Muscle layer of duodenum (tissue), 2 donors: ENCODE results near the gene ADCY3.

Experiments used
- H3K27ac ChIP-seq: one replicate; pipeline ENCODE4 v1.7.0; 2013; ENCODE audit warnings: mild to moderate bottlenecking, low read length
- H3K27me3 ChIP-seq: one replicate; pipeline ENCODE4 v1.7.0; 2013; ENCODE audit warnings: low read depth, mild to moderate bottlenecking, control low read depth, low read length
- H3K36me3 ChIP-seq, 2 donors: one replicate each; pipeline ENCODE4 v1.7.0; 2013; ENCODE audit warnings: low read length in 2 of 2, control low read depth in 1 of 2, mild to moderate bottlenecking in 1 of 2; ENCODE audit not compliant: insufficient read depth in 2 of 2, control insufficient read depth in 1 of 2
- H3K4me1 ChIP-seq, 2 donors: one replicate each; pipeline ENCODE4 v1.7.0; 2013; ENCODE audit warnings: low read length in 2 of 2, mild to moderate bottlenecking in 2 of 2, control low read depth in 1 of 2, moderate library complexity in 1 of 2; ENCODE audit not compliant: insufficient read depth in 2 of 2, control insufficient read depth in 1 of 2
- H3K4me3 ChIP-seq, 2 donors: one replicate each; pipeline ENCODE4 v1.7.0; 2013; ENCODE audit warnings: low read length in 2 of 2, low read depth in 1 of 2, mild to moderate bottlenecking in 1 of 2
- H3K9me3 ChIP-seq, 2 donors: one replicate each; pipeline ENCODE4 v1.7.0; 2013; ENCODE audit warnings: low read length in 2 of 2, control low read depth in 1 of 2, mild to moderate bottlenecking in 1 of 2; ENCODE audit not compliant: control insufficient read depth in 1 of 2
- donor health status: healthy.

The ADCY3 gene

GRCh38 chr2:24797644-24798043 is 122.4 kb downstream of the ADCY3 start:
- Histone ChIP-seq H3K4me3 (no peak overlapping the region), H3K27ac (no peak overlapping the region), H3K9me3 (no peaks in the 10 kb centered on the region), H3K36me3 (peaks cover 0 to 5% of the 10 kb centered on the region in 2 donors), H3K27me3 (no peaks in the 10 kb centered on the region), H3K4me1 (peaks cover 0 to 5% of the 10 kb centered on the region in 2 donors)

GRCh38 chr2:24793761-24794435 is 126.1 kb downstream of the ADCY3 start:
- no peaks in the 10 kb centered on the region for H3K9me3 ChIP-seq
- H3K27ac ChIP-seq = no peak overlapping the region
- H3K4me3 ChIP-seq = peak overlapping the region; percentile 76 to 98
- peaks cover 0 to 3% of the 10 kb centered on the region in 2 donors for H3K36me3 ChIP-seq
- H3K27me3 ChIP-seq = no peaks in the 10 kb centered on the region
- peaks cover 0 to 12% of the 10 kb centered on the region in 2 donors for H3K4me1 ChIP-seq

GRCh38 chr2:24792874-24793760 is 126.9 kb downstream of the ADCY3 start, which contains the start of the genes CENPO and PTRHD1:
CENPO (plus strand) TSS chr2:24793425; CDS start chr2:24793920, 495 bp downstream.
PTRHD1 (minus strand) TSS chr2:24793391; CDS start chr2:24793377, 14 bp downstream.
- Histone ChIP-seq H3K4me1 (peaks cover 0 to 12% of the 10 kb centered on the region in 2 donors), H3K4me3 (peak within 1 kb of the TSS; percentile 76 to 98), H3K27ac (peak within 1 kb of the TSS; percentile 95), H3K9me3 (no peaks in the 10 kb centered on the region), H3K27me3 (no peaks in the 10 kb centered on the region), H3K36me3 (peaks cover 0 to 3% of the 10 kb centered on the region in 2 donors)

GRCh38 chr2:24792542-24792873 is 127.5 kb downstream of the ADCY3 start:
- H3K4me1 ChIP-seq = peaks cover 0 to 12% of the 10 kb centered on the region in 2 donors
- no peaks in the 10 kb centered on the region for H3K9me3 ChIP-seq
- no peaks in the 10 kb centered on the region for H3K27me3 ChIP-seq
- peak overlapping the region; percentile 76 to 98 for H3K4me3 ChIP-seq
- H3K36me3 ChIP-seq = peaks cover 0 to 3% of the 10 kb centered on the region in 2 donors
- peak overlapping the region; percentile 95 for H3K27ac ChIP-seq

GRCh38 chr2:24791452-24791851 is 128.6 kb downstream of the ADCY3 start:
- Histone ChIP-seq H3K4me3 (no peak overlapping the region), H3K36me3 (peaks cover 0 to 3% of the 10 kb centered on the region in 2 donors), H3K4me1 (peaks cover 0 to 12% of the 10 kb centered on the region in 2 donors), H3K9me3 (no peaks in the 10 kb centered on the region), H3K27me3 (no peaks in the 10 kb centered on the region), H3K27ac (no peak overlapping the region)

GRCh38 chr2:24788816-24789215 is 131.2 kb downstream of the ADCY3 start:
- H3K4me3 ChIP-seq = no peak overlapping the region
- H3K9me3 ChIP-seq = no peaks in the 10 kb centered on the region
- no peak overlapping the region for H3K27ac ChIP-seq
- no peaks in the 10 kb centered on the region for H3K27me3 ChIP-seq
- H3K4me1 ChIP-seq = peaks cover 0 to 9% of the 10 kb centered on the region in 2 donors
- peaks cover 0 to 3% of the 10 kb centered on the region in 2 donors for H3K36me3 ChIP-seq

- Histone ChIP-seq H3K4me3 (no peak overlapping the region), H3K9me3 (no peaks in the 10 kb centered on the region), H3K27me3 (no peaks in the 10 kb centered on the region), H3K4me1 (peaks cover 0 to 6% of the 10 kb centered on the region in 2 donors), H3K27ac (no peak overlapping the region), H3K36me3 (no peaks in the 10 kb centered on the region)
Observed at GRCh38 chr2:24787532-24787931, 132.5 kb downstream of the ADCY3 start.

GRCh38 chr2:24785671-24786321 is 134.2 kb downstream of the ADCY3 start:
- Histone ChIP-seq H3K27ac (no peak overlapping the region), H3K4me3 (no peak overlapping the region), H3K27me3 (no peaks in the 10 kb centered on the region), H3K36me3 (no peaks in the 10 kb centered on the region), H3K4me1 (no peaks in the 10 kb centered on the region), H3K9me3 (no peaks in the 10 kb centered on the region)

- no peaks in the 10 kb centered on the region for H3K9me3 ChIP-seq
- H3K27ac ChIP-seq = no peak overlapping the region
- no peaks in the 10 kb centered on the region for H3K27me3 ChIP-seq
- no peaks in the 10 kb centered on the region for H3K4me1 ChIP-seq
- H3K36me3 ChIP-seq = no peaks in the 10 kb centered on the region
- no peak overlapping the region for H3K4me3 ChIP-seq
Observed at GRCh38 chr2:24783641-24784040, 136.4 kb downstream of the ADCY3 start.

GRCh38 chr2:24779116-24779515 is 140.9 kb downstream of the ADCY3 start:
- Histone ChIP-seq H3K9me3 (no peaks in the 10 kb centered on the region), H3K36me3 (no peaks in the 10 kb centered on the region), H3K27ac (no peak overlapping the region), H3K4me1 (no peaks in the 10 kb centered on the region), H3K4me3 (no peak overlapping the region), H3K27me3 (no peaks in the 10 kb centered on the region)

- H3K27me3 ChIP-seq = no peaks in the 10 kb centered on the region
- H3K9me3 ChIP-seq = no peaks in the 10 kb centered on the region
- H3K4me3 ChIP-seq = no peak overlapping the region
- H3K27ac ChIP-seq = no peak overlapping the region
- H3K4me1 ChIP-seq = no peaks in the 10 kb centered on the region
- peaks cover 6 to 13% of the 10 kb centered on the region in 2 donors for H3K36me3 ChIP-seq
Observed at GRCh38 chr2:24774373-24774772, 145.7 kb downstream of the ADCY3 start.
